Mammary epithelial cell (primary cell): ENCODE results near the gene B4GALNT3.

Experiments
- EZH2 ChIP-seq: IDR thresholded peaks from 2 replicates; pipeline ENCODE4 v1.6.1; 2012; ENCODE audit warnings: low read length, inconsistent platforms, borderline replicate concordance
- TF ChIP-seq, protein P1 (sequence below), 2 donors: IDR thresholded peaks in 1 of 2; conservative IDR thresholded peaks in 1 of 2; 2 replicates each; pipeline ENCODE4 v1.5.1; 2011 to 2012; ENCODE audit warnings: inconsistent platforms in 2 of 2, low read length in 2 of 2, mild to moderate bottlenecking in 2 of 2, control low read depth in 1 of 2, low read depth in 1 of 2; ENCODE audit not compliant: insufficient read depth in 1 of 2; ENCODE audit errors: extremely low read depth in 1 of 2

DNA sequence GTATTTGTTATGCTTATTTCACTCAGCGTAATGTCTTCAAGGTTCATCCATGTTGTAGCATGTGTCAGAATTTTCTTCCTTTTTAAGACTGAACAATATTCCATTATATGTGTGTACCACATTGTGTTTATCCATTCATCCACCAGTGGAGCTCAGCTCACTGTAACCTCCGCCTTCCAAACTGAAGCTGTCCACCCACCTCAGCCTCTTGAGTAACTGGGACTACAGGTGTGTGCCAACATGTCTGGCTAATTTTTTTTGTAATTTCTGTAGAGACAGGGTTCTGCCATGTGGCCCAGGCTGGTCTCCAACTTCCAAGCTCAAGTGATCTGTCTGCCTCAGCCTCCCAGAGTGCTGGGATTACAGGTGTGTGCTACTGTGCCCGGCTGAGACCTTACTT is 37.2 kb upstream of the B4GALNT3 start:
- no peak for TF ChIP-seq EZH2
- TF ChIP-seq, protein P1, sequence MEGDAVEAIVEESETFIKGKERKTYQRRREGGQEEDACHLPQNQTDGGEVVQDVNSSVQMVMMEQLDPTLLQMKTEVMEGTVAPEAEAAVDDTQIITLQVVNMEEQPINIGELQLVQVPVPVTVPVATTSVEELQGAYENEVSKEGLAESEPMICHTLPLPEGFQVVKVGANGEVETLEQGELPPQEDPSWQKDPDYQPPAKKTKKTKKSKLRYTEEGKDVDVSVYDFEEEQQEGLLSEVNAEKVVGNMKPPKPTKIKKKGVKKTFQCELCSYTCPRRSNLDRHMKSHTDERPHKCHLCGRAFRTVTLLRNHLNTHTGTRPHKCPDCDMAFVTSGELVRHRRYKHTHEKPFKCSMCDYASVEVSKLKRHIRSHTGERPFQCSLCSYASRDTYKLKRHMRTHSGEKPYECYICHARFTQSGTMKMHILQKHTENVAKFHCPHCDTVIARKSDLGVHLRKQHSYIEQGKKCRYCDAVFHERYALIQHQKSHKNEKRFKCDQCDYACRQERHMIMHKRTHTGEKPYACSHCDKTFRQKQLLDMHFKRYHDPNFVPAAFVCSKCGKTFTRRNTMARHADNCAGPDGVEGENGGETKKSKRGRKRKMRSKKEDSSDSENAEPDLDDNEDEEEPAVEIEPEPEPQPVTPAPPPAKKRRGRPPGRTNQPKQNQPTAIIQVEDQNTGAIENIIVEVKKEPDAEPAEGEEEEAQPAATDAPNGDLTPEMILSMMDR (conservative IDR thresholded peaks at IDR 0.05 in 1 of 2, IDR thresholded peaks at IDR 0.05 in 1 of 2; ENCODE audit: extremely low read depth in 1 of 2, insufficient read depth in 1 of 2, low read depth in 1 of 2, low read length in 2 of 2), result no peak
